GM12878 (cell line): Measurements from ENCODE around the gene SRBD1. TPM values are rescaled to one million over a fixed set of nuclear protein-coding genes. Genes with fewer than 3 reads are reported as not detected.

ENCODE experiments used
- polyA plus RNA-seq, 11 experiments: library from polyadenylated mRNA; depleted of rRNA in 4 of 11; unstranded in 6 of 11; stranded (reverse) in 5 of 11; fragments of >200 nt; fragmentation: Nextera tagmentation in 4 of 11; fragmentation: Illumina TruSeq in 1 of 11; extraction: Ambion mirVana in 4 of 11; extraction: Trizol in 1 of 11; gene quantifications; 1 replicate in 1 of 11; 2 replicates in 10 of 11; pipeline versions ENCODE4 v1.2.1 to v1.2.3, GENCODE V29; 2011 to 2016; ENCODE audit warnings: inconsistent platforms in 2 of 11, missing spikeins in 2 of 11, low read depth in 1 of 11
- small RNA-seq: library from RNA; depleted of rRNA; stranded (forward); fragments of <200 nt; gene quantifications from one replicate; pipeline ENCODE3, GENCODE V24; 2014
- total RNA-seq, 4 experiments: library from RNA; depleted of rRNA in 3 of 4; stranded (reverse); fragments of >200 nt in 3 of 4; fragmentation: Illumina TruSeq in 1 of 4; extraction: Trizol in 1 of 4; gene quantifications; 2 replicates each; pipeline versions ENCODE4 v1.2.1 to v1.2.3, GENCODE V29; 2013 to 2021
- TF ChIP-seq, protein P1 (sequence below): fragments of 450-650 bp; IDR thresholded peaks from 2 replicates; pipeline ENCODE4 v1.6.1; 2017; ENCODE audit warnings: mild to moderate bottlenecking, low read depth, inconsistent platforms; ENCODE audit not compliant: poor library complexity, severe bottlenecking

Gene SRBD1
- total and polyA plus RNA-seq, 10 of the 15 experiments (the other 5 are each of a cell fraction or from before 2014, with no cell fraction given), result 9.7 to 33.1 (median 20.1) TPM

DNA sequence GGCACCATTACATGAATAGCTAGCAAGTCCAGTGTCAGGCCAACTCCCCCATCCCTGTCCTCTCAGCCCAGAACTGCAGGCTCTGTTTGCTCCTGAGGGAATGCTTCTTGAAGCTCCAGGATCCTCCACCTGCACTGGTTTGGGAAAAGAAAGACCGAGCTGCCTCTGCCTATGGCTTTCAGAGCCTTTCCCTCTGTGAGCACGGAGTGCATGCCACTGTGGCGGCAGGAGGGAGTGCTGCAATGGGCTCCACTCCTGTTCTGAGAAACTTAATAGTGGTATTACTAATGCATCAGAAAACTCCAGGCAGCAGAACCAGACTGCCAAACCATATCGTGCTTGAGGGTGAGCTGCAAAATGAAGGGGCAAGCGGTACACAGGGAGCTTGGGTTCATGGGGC is 271.8 kb downstream of the SRBD1 start (continued):
- TF ChIP-seq, protein P1, sequence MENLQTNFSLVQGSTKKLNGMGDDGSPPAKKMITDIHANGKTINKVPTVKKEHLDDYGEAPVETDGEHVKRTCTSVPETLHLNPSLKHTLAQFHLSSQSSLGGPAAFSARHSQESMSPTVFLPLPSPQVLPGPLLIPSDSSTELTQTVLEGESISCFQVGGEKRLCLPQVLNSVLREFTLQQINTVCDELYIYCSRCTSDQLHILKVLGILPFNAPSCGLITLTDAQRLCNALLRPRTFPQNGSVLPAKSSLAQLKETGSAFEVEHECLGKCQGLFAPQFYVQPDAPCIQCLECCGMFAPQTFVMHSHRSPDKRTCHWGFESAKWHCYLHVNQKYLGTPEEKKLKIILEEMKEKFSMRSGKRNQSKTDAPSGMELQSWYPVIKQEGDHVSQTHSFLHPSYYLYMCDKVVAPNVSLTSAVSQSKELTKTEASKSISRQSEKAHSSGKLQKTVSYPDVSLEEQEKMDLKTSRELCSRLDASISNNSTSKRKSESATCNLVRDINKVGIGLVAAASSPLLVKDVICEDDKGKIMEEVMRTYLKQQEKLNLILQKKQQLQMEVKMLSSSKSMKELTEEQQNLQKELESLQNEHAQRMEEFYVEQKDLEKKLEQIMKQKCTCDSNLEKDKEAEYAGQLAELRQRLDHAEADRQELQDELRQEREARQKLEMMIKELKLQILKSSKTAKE, result no peak

Small RNAs within 50 kb of the gene (small RNA-seq; reads per million reads assigned to genes)
- not detected for gene RN7SL414P

Other genes with a start within 250 kb of the SRBD1 start
- gene PRKCE, start 40.4 kb upstream of the SRBD1 start, total RNA-seq (2014; rRNA removed), result 15.4 and 15.6 TPM in 2 replicates
- 12.7 and 13.5 TPM in 2 replicates for gene PRKCE, start 40.4 kb upstream of the SRBD1 start, total RNA-seq (2014; rRNA removed; fragmentation: Illumina TruSeq; extraction: Trizol)
- 28.2 and 30.8 TPM in 2 replicates for gene PRKCE, start 40.4 kb upstream of the SRBD1 start, total RNA-seq (2021)
- 6.4 and 6.7 TPM in 2 replicates for gene PRKCE, start 40.4 kb upstream of the SRBD1 start, polyA plus RNA-seq (2011; rRNA removed)
- 8.3 and 11.2 TPM in 2 replicates for gene PRKCE, start 40.4 kb upstream of the SRBD1 start, polyA plus RNA-seq (2014; fragmentation: Illumina TruSeq; extraction: Trizol)
- gene PRKCE, start 40.4 kb upstream of the SRBD1 start, polyA plus RNA-seq (2014; fragmentation: Nextera tagmentation; extraction: Ambion mirVana), result 1 to 10 TPM; 2.6 to 3.0 TPM
- 10.9 TPM in 2 replicates for gene PRKCE, start 40.4 kb upstream of the SRBD1 start, polyA plus RNA-seq (2014; rRNA removed)
- 10 to 100 TPM; 11.7 to 20.5 TPM for gene PRKCE, start 40.4 kb upstream of the SRBD1 start, polyA plus RNA-seq (2016; fragmentation: Nextera tagmentation; extraction: Ambion mirVana)